ENCODE results near the gene RNF19B. TPM values are rescaled to one million over a fixed set of nuclear protein-coding genes. Genes with fewer than 3 reads are reported as not detected.

Gene RNF19B
- total and polyA plus RNA-seq, 10 of the 15 experiments (the other 5 are each of a cell fraction or from before 2014, with no cell fraction given) = 2.8 to 32.6 (median 16.6) TPM

DNA sequence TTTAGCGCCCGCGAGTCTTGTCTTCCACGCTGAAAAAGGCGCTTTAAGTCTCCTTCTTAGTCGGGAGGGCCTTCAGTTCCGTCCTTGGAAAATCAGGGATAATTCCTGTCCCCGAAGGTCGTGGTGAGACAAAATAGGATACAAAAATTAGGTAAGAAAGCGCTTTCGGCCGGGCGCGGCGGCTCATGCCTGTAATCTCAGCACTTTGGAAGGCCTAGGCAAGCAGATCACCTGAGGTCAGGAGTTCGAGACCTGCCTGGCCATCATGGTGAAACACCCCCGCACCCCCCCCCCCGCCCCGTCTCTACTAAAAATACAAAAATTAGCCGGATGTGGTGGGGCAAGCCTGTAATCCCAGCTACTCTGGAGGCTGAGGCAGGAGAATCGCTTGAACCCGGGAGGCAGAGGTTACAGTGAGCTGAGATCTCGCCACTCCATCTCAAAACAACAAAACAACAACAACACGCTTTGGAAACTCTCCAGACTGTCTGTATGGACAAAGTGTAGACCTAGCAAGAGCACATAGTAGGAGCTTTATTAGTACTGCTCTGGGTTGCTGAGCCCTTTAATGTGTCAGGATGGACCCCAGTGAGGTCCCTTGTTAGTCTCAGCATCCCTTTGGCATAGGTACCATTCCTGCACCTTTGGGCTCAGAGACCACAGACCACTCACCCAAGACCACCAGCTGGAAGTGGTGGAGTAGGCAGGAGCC is 62.6 kb downstream of the RNF19B start (continued):
- TF ChIP-seq, protein P1, sequence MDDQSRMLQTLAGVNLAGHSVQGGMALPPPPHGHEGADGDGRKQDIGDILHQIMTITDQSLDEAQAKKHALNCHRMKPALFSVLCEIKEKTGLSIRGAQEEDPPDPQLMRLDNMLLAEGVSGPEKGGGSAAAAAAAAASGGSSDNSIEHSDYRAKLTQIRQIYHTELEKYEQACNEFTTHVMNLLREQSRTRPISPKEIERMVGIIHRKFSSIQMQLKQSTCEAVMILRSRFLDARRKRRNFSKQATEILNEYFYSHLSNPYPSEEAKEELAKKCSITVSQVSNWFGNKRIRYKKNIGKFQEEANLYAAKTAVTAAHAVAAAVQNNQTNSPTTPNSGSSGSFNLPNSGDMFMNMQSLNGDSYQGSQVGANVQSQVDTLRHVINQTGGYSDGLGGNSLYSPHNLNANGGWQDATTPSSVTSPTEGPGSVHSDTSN (IDR thresholded peaks at IDR 0.05; ENCODE audit: insufficient replicate concordance, low read depth, low read length) = no peak

DNA sequence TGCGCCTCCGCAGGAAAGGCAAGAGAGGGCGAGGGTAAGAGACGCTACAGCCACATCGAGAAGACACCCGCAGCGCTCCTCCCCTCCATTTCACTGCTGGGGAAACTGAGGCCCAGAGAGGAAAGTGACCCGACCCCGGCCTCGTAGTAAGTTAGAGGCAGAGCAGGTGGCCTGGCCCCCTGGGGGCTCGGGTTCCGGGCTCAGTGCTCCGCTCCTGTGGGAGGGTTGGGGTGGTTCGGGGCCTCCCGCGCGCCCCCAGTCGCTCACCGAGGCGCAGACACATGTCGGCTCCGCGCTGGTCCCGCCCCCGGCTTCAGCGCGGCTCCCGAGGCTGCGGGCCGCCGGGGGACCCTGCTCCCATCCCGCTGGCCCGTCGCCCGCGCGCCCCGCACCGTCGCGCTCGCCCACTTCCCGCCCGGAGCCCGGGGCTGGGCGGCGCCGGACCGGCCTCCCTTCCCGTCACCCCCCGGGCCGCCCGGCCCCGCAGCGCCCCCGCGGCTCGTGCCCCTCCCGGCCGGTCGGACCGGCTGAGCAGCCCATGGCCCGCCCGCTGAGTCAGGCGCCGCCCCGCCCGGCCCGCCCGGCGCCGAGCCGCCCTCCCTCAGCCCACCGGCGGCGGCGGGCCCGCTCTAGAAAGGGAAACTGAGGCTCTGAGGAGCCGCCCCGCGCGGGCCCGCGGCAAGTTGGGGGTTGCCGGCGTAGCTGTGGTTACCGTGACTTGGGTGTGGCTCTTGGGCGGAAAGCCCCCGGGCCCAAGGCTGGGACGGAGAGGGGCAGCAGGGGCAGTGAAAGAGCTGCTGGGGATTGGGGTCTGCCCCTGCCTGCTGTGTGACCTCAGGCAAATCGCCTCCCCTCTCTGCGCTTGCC is 63.4 kb downstream of the RNF19B start, which contains the start of gene TMEM54:
Gene TMEM54 (minus strand): TSS at position 434 of the 867 bp plus-strand sequence. CDS start 151 bp downstream, at position 283.
- DNase-seq (ENCODE audit: low read depth, low spot score) (no peak), ATAC-seq (peak; percentile 71), FAIRE-seq (no peak)
- BruUV-seq (replicated peaks) = no TSS peak
- H3K9me3 ChIP-seq (replicated peaks; ENCODE audit: control insufficient read depth, insufficient read depth, low read length) = no peaks in the 10 kb centered on the region
- peaks cover 2 to 7% of the 10 kb centered on the region in 2 experiments for H3K27me3 ChIP-seq (replicated peaks in 1 of 2; ENCODE audit: control insufficient read depth in 2 of 2, insufficient read depth in 2 of 2, low read length in 1 of 2)
- no peak within 1 kb of the TSS; the same call in 1 of the 2 replicates for H2AFZ ChIP-seq (ENCODE audit: control insufficient read depth, low read depth, low read length)
- POLR2A ChIA-PET = no interaction called here
- peak within 1 kb of the TSS; percentile 60; the same call in 1 of the 2 replicates for H3K4me2 ChIP-seq (ENCODE audit: control insufficient read depth, insufficient read depth)
- RAD21 ChIA-PET (ENCODE audit: unreplicated experiment) = no interaction called here
- no peak within 1 kb of the TSS for H3K27ac ChIP-seq (ENCODE audit: control insufficient read depth, insufficient read depth)
- H3K4me3 ChIP-seq = no peak within 1 kb of the TSS; the same call in 1 of the 2 replicates
- SMC1A ChIA-PET (ENCODE audit: uncharacterized antibody, unreplicated experiment) = no interaction called here
- no peaks in the 10 kb centered on the region for H4K20me1 ChIP-seq (ENCODE audit: control insufficient read depth, insufficient read depth)
- in situ Hi-C loops (cut with MboI) = no loop called here
- intact Hi-C loops (cut with micrococcal nuclease; ENCODE audit: unreplicated experiment) = no loop called here
- WGBS (ENCODE audit: insufficient coverage, insufficient replicate concordance, low lambda C conversion rate, missing lambda C conversion rate) = 6% methylated on average over 39 of the region's 92 CpGs
- CTCF ChIA-PET = interaction anchor here (1.7 kb wide), 1 partner anchor 9 kb away, joined by 4 read pairs; no protein-coding TSS in a partner anchor
- H3K4me1 ChIP-seq (ENCODE audit: control insufficient read depth, insufficient read depth, low read length) = no peaks in the 10 kb centered on the region
- no peaks in the 10 kb centered on the region for H3K36me3 ChIP-seq (ENCODE audit: control insufficient read depth in 2 of 2, insufficient read depth in 2 of 2, low read length in 1 of 2)
- no peak within 1 kb of the TSS for H3K9ac ChIP-seq (ENCODE audit: control insufficient read depth, insufficient read depth, low read length)
- TF ChIP-seq SUPT20H (IDR thresholded peaks at IDR 0.05; ENCODE audit: borderline replicate concordance, control insufficient read depth, low read depth, low read length) (no peak), SMARCA5 (IDR thresholded peaks at IDR 0.05) (peak; percentile 79), SUZ12 (IDR thresholded peaks at IDR 0.05; ENCODE audit: unreplicated experiment) (peak; percentile 39), SIN3A (IDR thresholded peaks at IDR 0.05; ENCODE audit: low read depth, low read length) (no peak), STAT3 (IDR thresholded peaks at IDR 0.05; ENCODE audit: low read depth, low read length) (no peak), STAT1 (conservative IDR thresholded peaks at IDR 0.05) (no peak), IKZF1 (conservative IDR thresholded peaks at IDR 0.05) (peak; percentile 36; the same call in 1 of the 2 replicates)
- TF ChIP-seq, protein P2, sequence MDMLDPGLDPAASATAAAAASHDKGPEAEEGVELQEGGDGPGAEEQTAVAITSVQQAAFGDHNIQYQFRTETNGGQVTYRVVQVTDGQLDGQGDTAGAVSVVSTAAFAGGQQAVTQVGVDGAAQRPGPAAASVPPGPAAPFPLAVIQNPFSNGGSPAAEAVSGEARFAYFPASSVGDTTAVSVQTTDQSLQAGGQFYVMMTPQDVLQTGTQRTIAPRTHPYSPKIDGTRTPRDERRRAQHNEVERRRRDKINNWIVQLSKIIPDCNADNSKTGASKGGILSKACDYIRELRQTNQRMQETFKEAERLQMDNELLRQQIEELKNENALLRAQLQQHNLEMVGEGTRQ (IDR thresholded peaks at IDR 0.05; ENCODE audit: borderline replicate concordance, low read depth, low read length) = no peak
- TF ChIP-seq, protein P3, sequence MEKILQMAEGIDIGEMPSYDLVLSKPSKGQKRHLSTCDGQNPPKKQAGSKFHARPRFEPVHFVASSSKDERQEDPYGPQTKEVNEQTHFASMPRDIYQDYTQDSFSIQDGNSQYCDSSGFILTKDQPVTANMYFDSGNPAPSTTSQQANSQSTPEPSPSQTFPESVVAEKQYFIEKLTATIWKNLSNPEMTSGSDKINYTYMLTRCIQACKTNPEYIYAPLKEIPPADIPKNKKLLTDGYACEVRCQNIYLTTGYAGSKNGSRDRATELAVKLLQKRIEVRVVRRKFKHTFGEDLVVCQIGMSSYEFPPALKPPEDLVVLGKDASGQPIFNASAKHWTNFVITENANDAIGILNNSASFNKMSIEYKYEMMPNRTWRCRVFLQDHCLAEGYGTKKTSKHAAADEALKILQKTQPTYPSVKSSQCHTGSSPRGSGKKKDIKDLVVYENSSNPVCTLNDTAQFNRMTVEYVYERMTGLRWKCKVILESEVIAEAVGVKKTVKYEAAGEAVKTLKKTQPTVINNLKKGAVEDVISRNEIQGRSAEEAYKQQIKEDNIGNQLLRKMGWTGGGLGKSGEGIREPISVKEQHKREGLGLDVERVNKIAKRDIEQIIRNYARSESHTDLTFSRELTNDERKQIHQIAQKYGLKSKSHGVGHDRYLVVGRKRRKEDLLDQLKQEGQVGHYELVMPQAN (conservative IDR thresholded peaks at IDR 0.05) = 0 out of 2 replicates have a peak, but pooled peaks have one; percentile 11
- H3K79me2 ChIP-seq (ENCODE audit: control insufficient read depth, insufficient read depth, low read length) = no peaks in the 10 kb centered on the region
